Measurements from ENCODE around the gene PCED1B.
"Not testable (repeated sequence)": the region's sequence is repeated elsewhere in the genome, so short reads cannot be mapped to it uniquely, and the experiment has no call there.

PCED1B gene

DNA sequence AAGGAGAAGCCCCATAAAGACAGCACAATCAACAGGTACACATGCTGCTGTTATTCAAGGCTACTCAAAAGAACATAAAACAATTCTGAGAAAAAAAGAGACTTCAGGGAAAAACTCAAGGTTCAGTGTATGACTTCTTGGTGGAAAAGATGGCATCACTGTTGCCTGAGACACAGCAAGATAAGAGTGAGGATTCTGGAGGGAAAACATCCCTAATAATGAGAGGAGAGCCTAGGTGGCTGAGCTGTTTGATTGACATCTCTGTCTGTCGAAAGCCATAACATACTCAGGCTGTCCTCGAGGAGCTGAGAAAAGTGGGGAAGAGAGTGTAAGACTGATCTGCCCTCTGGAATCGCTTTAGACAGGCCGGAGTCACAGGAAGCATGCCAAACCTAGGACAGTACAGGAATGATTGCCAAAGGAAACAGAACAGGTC, 193.8 kb downstream of the PCED1B start:
- no peak for DNase-seq (ENCODE audit: low spot score)

DNA sequence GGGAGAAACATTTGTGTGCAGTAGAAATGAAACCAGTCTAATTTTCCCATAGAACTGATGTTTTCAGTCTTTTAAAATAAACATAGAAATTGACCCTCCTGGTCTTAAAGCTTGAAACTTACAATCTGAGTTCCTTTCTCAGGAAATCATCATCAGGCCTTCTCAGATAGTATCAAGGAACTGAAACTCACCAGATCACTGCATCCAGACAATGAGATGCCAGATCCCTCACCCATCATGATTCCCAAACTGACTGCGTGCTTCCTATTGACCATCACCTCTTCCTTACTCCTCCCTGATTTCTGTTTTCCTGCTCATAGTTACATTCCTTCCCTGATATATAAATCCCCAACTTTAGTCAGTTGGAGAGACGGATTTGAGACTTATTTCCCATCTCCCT, 195.3 kb downstream of the PCED1B start:
- DNase-seq (ENCODE audit: low spot score): no peak

DNA sequence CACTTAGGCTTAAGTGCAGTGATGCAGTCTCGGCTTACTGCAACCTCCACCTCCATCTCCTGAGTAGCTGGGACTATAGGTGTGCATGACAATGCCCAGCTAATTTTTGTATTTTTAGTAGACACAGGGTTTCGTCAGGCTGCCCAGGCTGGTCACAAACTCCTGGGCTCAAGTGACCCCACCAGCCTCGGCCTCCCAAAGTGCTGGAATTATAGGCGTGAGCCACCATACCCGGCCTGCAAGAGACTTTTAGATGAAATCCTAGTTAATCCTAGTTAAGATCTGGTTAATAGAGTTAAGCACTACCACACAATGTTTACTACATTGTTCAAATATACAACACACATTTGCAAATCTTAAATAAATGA, 196.8 kb downstream of the PCED1B start:
- DNase-seq (ENCODE audit: low spot score): peak; percentile 14

DNA sequence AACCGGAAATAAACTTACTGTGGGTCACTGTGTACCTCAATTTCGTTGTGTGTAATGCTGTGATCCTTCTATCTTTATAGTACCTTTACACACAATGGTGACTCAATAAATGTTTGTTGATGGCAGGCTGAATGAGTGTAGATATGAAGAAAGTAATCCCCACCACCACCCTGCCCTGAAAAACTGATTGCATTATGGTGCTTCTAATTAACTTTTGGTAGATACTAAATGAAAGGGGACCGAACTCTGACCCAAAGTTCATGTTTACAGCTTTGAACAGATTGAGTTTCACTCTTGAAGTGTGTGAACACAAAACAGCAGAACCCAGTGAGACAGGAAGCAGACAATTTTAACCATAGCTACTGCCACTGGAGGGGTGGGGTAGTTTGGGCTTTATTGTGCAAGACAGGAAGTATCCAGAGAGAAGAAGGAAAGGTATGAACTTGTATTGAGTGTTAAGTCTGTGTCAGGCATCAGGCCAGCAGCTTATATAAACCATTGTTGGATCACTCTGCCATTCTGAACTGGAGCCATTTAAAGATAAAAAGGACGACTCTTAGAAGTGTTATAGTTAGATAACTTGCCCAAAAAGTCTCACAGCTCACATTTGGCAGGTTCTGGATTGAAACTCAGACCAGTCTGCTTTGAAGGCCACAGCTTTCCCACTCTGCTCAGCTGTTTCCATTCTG, 197.3 kb downstream of the PCED1B start:
- DNase-seq (ENCODE audit: low spot score): peak; percentile 42

DNA sequence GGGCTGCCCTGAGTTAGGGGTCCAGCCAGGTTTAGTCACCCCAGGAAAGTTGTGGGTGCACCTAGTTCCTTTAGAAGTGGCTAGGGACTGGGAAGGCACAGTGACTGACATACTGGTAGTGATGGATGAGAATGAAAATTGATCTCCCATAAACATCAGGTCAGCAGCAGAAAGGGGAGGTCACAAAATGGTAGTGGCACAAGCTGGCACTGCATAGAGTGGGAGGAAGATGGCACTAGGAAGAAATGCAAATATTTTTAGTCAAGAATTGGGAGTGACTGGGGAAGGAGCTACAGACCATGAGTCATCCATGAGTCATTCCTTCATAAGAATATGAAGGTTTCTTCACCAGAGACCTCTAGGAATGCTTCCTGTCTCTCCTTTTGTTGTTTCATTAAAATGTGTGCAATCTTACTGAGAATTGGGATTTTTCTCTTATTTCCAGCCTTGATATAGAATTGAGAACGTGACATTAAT, 198.6 kb downstream of the PCED1B start:
- DNase-seq (ENCODE audit: low spot score): no peak

DNA sequence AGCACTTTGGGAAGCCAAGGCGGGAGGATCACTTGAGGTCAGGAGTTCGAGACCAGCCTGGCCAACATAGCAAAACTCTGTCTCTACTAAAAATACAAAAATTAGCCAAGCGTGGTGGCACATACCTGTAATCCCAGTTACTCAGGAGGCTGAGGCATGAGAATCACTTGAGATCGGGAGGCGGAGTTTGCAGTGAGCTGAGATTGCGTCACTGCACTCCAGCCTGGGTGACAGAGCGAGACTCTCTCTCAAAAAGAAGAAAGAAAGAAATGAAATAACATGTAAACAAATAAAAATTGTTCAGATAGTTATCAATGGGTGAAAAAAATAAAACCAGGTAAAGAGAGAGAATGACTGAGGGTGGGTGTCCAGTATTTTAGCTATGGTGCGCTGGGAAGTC, 200.3 kb downstream of the PCED1B start:
- not testable (repeated sequence) for DNase-seq (ENCODE audit: low spot score)

DNA sequence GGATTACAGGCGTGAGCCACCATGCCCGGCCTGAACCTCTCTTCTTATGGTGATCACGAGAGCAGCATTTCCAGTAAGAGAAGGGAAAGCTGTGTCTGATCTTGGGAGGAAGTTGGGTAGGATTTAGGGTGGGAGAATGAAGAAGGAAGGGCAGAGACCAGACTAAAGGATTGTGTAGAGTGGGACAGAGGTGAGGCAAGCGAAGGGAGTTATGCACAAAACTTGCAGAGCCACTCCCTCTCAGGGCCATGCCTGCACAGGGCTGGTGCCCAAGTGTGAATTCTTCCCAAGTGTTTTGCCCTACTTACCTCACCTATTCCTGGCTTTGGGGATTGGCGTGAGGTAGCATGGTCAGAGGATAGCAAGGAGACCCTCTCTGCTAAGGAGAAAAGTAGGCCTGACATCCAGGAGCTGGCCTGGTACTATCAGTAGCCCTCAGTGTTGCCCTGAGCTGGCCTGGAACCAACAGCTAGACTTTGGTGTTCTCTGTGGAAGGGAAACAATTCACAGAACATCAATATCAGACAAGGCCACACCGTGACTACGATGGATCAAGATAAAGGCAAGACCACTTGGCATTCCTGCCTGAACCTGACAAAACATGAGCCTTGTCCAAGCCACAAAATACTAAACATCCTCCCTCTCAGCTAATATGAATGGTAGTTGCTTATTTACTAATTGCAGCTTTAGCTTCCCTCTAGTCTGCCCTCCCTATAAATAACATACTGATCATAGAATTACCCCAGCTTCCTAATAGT, 201.3 kb downstream of the PCED1B start:
- no peak for DNase-seq (ENCODE audit: low spot score)

DNA sequence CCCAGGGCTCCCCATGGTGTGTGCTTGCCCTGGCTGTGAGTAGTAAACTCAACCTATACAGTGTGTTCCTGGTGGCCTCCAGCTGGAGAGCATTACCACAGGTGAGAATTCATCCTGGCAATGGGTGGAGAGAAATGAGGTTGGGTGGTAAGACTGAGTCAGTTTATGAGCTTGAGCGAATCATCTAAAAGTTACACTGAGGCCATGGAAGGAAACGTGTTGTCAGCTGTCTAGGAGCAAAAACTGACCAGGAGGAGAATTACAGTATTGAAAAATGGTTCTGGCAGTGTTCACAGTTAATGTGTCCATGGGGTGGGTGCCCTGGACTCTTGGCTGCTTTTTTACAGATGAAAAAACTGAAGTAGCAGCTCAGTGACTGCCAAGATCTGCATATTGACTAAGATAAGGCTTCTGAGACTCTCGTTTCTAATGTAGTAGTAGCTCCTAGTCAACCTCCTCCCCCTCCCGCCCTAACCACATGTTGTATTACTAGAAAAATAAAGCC, 202.3 kb downstream of the PCED1B start:
- DNase-seq (ENCODE audit: low spot score): no peak

DNA sequence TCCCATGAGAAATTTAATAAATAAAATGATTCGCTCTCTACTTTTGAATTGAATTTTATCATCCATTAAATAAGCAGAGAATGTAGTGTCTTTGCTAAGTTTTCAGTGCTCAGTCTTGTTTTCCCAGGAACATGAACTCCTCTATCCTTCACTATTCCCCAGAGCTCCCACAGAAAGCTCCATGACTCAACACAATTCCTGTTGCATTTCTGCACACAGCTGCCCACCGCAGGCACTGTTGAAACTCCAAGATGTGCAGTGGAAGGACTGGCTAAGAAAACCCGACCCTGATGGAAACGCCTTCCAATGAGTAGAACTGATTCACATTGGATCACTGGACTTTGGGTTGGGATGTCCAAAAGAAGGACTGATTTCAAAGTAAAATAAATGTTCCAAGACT, 202.8 kb downstream of the PCED1B start:
- DNase-seq (ENCODE audit: low spot score): no peak

All from cerebellar cortex (tissue), 1 donor.